ENCODE results near the gene ANKRD9.

DNA sequence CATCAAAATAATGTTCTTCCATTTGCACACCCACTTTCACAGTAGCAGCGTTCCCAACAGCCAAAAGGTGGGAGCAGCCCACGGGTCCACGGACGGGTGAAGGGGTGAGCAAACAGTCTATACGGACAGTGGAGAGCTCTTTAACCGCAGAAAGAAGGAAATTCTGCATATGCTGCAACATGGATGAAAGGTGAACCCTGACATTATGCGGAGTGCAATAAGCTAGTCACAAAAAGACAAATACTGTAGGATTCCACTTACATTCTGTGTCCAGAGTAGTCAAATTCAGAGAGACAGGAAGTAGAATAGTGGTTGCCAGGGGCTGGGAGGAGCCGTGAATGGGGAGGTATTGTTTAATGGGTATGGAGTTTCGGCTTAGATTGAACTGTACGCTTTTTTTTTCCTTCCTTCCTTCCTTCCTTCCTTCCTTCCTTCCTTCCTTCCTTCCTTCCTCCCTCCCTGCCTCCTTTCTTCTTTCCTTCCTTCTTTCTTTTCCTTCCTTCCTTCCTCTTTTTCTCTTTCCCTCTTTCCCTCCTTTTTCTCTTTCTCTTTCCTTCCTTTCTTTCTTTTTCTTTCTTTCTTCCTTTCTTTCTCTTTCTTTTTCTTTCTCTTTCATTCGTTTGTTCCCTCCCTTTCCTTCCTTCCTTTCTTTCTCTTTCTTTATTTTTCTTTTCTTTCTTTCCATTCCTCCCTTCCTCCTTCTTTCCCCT is 15.8 kb upstream of the ANKRD9 start:
- TF ChIP-seq EZH2 (IDR thresholded peaks at IDR 0.05; ENCODE audit: borderline replicate concordance, insufficient read depth, low read length, poor library complexity, severe bottlenecking): no peak
- TF ChIP-seq, protein P1, sequence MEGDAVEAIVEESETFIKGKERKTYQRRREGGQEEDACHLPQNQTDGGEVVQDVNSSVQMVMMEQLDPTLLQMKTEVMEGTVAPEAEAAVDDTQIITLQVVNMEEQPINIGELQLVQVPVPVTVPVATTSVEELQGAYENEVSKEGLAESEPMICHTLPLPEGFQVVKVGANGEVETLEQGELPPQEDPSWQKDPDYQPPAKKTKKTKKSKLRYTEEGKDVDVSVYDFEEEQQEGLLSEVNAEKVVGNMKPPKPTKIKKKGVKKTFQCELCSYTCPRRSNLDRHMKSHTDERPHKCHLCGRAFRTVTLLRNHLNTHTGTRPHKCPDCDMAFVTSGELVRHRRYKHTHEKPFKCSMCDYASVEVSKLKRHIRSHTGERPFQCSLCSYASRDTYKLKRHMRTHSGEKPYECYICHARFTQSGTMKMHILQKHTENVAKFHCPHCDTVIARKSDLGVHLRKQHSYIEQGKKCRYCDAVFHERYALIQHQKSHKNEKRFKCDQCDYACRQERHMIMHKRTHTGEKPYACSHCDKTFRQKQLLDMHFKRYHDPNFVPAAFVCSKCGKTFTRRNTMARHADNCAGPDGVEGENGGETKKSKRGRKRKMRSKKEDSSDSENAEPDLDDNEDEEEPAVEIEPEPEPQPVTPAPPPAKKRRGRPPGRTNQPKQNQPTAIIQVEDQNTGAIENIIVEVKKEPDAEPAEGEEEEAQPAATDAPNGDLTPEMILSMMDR (IDR thresholded peaks at IDR 0.05; ENCODE audit: poor library complexity, severe bottlenecking): no peak
- TF ChIP-seq, protein P2, sequence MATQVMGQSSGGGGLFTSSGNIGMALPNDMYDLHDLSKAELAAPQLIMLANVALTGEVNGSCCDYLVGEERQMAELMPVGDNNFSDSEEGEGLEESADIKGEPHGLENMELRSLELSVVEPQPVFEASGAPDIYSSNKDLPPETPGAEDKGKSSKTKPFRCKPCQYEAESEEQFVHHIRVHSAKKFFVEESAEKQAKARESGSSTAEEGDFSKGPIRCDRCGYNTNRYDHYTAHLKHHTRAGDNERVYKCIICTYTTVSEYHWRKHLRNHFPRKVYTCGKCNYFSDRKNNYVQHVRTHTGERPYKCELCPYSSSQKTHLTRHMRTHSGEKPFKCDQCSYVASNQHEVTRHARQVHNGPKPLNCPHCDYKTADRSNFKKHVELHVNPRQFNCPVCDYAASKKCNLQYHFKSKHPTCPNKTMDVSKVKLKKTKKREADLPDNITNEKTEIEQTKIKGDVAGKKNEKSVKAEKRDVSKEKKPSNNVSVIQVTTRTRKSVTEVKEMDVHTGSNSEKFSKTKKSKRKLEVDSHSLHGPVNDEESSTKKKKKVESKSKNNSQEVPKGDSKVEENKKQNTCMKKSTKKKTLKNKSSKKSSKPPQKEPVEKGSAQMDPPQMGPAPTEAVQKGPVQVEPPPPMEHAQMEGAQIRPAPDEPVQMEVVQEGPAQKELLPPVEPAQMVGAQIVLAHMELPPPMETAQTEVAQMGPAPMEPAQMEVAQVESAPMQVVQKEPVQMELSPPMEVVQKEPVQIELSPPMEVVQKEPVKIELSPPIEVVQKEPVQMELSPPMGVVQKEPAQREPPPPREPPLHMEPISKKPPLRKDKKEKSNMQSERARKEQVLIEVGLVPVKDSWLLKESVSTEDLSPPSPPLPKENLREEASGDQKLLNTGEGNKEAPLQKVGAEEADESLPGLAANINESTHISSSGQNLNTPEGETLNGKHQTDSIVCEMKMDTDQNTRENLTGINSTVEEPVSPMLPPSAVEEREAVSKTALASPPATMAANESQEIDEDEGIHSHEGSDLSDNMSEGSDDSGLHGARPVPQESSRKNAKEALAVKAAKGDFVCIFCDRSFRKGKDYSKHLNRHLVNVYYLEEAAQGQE (IDR thresholded peaks at IDR 0.05; ENCODE audit: borderline replicate concordance): no peak

Measured in neural cell (in vitro differentiated cells).